HCT116 (cell line): ENCODE results near the gene ZNHIT3. TPM values are rescaled to one million over a fixed set of nuclear protein-coding genes. Genes with fewer than 3 reads are reported as not detected.

ENCODE experiments used
- ATAC-seq: fragments of 200-7000 bp; cut with Tn5 transposase; 2 replicates; pipeline ENCODE4 v1.9.1; 2020; ENCODE audit warnings: mild to moderate bottlenecking, moderate library complexity
- BruUV-seq: library from RNA; stranded (reverse); fragments of 400-500 nt; replicated peaks from 2 replicates; lab custom pipeline; 2021; lab: Mats Ljungman, UMichigan
- CTCF ChIA-PET: fragments of 300-600 bp; sonication (Branson Sonifier 250); formaldehyde crosslinking; loops from one replicate; lab custom pipeline; 2021; ENCODE audit warnings: antibody characterized with exemption; lab: Charles Lee
- POLR2A ChIA-PET: fragments of 300-600, 350-600 bp; sonication (Branson Sonifier 250); formaldehyde crosslinking; loops from one replicate; lab custom pipeline; 2021; ENCODE audit warnings: antibody characterized with exemption; lab: Charles Lee
- RAD21 ChIA-PET, 2 experiments: fragments of 300-600 bp; sonication (Branson Sonifier 250); formaldehyde crosslinking; loops; one replicate each; lab custom pipeline; 2023; ENCODE audit warnings: low total read pairs in 2 of 2; ENCODE audit not compliant: uncharacterized antibody in 2 of 2, unreplicated experiment in 2 of 2, low non-redundant PET in 1 of 2; lab: Charles Lee
- DNase-seq: peaks from one replicate; pipeline ENCODE4 v3.0.0-alpha.2; 2010; ENCODE audit warnings: low read depth, low spot score
- H2AFZ ChIP-seq: fragments of 200-600 bp; shearing (Covaris generic), sonication (generic); 2 replicates; pipeline ENCODE4 v1.6.1; 2017; ENCODE audit warnings: low read depth, mixed run types, mixed read lengths, antibody characterized with exemption, low read length; ENCODE audit not compliant: poor library complexity, severe bottlenecking
- H3K27ac ChIP-seq: 2 replicates; pipeline ENCODE4 v1.5.1; 2012; ENCODE audit warnings: low read depth, low read length
- H3K27me3 ChIP-seq: fragments of 200-600 bp; sonication (generic); 2 replicates; pipeline ENCODE4 v1.6.1; 2016; ENCODE audit warnings: mixed run types, low read length, mixed read lengths; ENCODE audit not compliant: insufficient read depth
- H3K36me3 ChIP-seq, 2 experiments: fragments of 200-500 bp in 1 of 2; fragments of 200-600 bp in 1 of 2; sonication (Bioruptor generic) in 1 of 2; sonication (generic) in 1 of 2; 2 replicates each; pipeline versions ENCODE4 v1.5.1 to v1.6.1; 2014 to 2016; ENCODE audit warnings: low read length in 2 of 2, inconsistent platforms in 1 of 2, mixed read lengths in 1 of 2, mixed run types in 1 of 2; ENCODE audit not compliant: insufficient read depth in 2 of 2, control insufficient read depth in 1 of 2
- H3K4me1 ChIP-seq, 2 experiments: fragments of 200-600 bp in 1 of 2; sonication (generic) in 1 of 2; 2 replicates each; pipeline versions ENCODE4 v1.5.1 to v1.6.1; 2012 to 2017; ENCODE audit warnings: low read length in 2 of 2, inconsistent platforms in 1 of 2, mild to moderate bottlenecking in 1 of 2, mixed read lengths in 1 of 2, mixed run types in 1 of 2, moderate library complexity in 1 of 2; ENCODE audit not compliant: insufficient read depth in 2 of 2, control insufficient read depth in 1 of 2
- H3K4me2 ChIP-seq: fragments of 200-600 bp; sonication (generic); 2 replicates; pipeline ENCODE4 v1.6.1; 2017; ENCODE audit warnings: mixed run types, low read length, mixed read lengths
- H3K4me3 ChIP-seq, 2 experiments: fragments of 200-600 bp in 1 of 2; sonication (generic) in 1 of 2; replicated peaks in 1 of 2; 2 replicates each; pipeline ENCODE4 v1.5.1; 2011 to 2016; ENCODE audit warnings: low read length in 2 of 2, control low read depth in 1 of 2, low read depth in 1 of 2, mild to moderate bottlenecking in 1 of 2, mixed read lengths in 1 of 2, mixed run types in 1 of 2
- H3K79me2 ChIP-seq: fragments of 200-600 bp; sonication (generic); 2 replicates; pipeline ENCODE4 v1.6.1; 2017; ENCODE audit warnings: mild to moderate bottlenecking, mixed run types, low read length, moderate library complexity, mixed read lengths; ENCODE audit not compliant: insufficient read depth
- H3K9ac ChIP-seq: fragments of 200-600 bp; sonication (generic); 2 replicates; pipeline ENCODE4 v1.6.1; 2016; ENCODE audit warnings: low read length, mixed read lengths
- H3K9me2 ChIP-seq: fragments of 200-600 bp; sonication (generic), shearing (Covaris generic); 2 replicates; pipeline ENCODE4 v1.6.1; 2017; ENCODE audit warnings: mixed run types, mild to moderate bottlenecking, moderate library complexity; ENCODE audit not compliant: insufficient read depth
- H3K9me3 ChIP-seq, 2 experiments: fragments of 200-500 bp in 1 of 2; fragments of 200-600 bp in 1 of 2; sonication (Bioruptor generic) in 1 of 2; sonication (generic) in 1 of 2; 2 replicates each; pipeline ENCODE4 v1.6.1; 2014 to 2017; ENCODE audit warnings: low read length in 2 of 2, mixed read lengths in 2 of 2, inconsistent platforms in 1 of 2, low read depth in 1 of 2, mild to moderate bottlenecking in 1 of 2, mixed run types in 1 of 2, moderate library complexity in 1 of 2; ENCODE audit not compliant: control insufficient read depth in 1 of 2, insufficient read depth in 1 of 2
- H4K20me1 ChIP-seq: fragments of 200-600 bp; sonication (generic), shearing (Covaris generic); 2 replicates; pipeline ENCODE4 v1.6.1; 2017; ENCODE audit warnings: mixed run types, mild to moderate bottlenecking, moderate library complexity; ENCODE audit not compliant: insufficient read depth
- CBX3 ChIP-seq: IDR thresholded peaks from 2 replicates; pipeline ENCODE4 v1.6.1; 2012; ENCODE audit warnings: low read depth
- CEBPB ChIP-seq: IDR thresholded peaks from 2 replicates; pipeline ENCODE4 v1.6.1; 2012; ENCODE audit warnings: low read depth
- ELF1 ChIP-seq: IDR thresholded peaks from 2 replicates; pipeline ENCODE4 v1.6.1; 2012; ENCODE audit warnings: low read depth, borderline replicate concordance
- EZH2 ChIP-seq: fragments of 200-600 bp; sonication (generic); IDR thresholded peaks from 2 replicates; pipeline ENCODE4 v1.6.1; 2017; ENCODE audit warnings: antibody characterized with exemption, mixed run types
- EZH2phosphoT487 ChIP-seq: fragments of 200-600 bp; IDR thresholded peaks from 2 replicates; pipeline ENCODE4 v1.6.1; 2018; ENCODE audit warnings: antibody characterized with exemption, borderline replicate concordance
- JUND ChIP-seq: IDR thresholded peaks from 2 replicates; pipeline ENCODE4 v1.6.1; 2012
- MAX ChIP-seq: IDR thresholded peaks from 2 replicates; pipeline ENCODE4 v1.6.1; 2012
- POLR2AphosphoS5 ChIP-seq: IDR thresholded peaks from 2 replicates; pipeline ENCODE4 v1.6.1; 2011; ENCODE audit warnings: mild to moderate bottlenecking, low read depth, low read length, moderate library complexity
- RAD21 ChIP-seq: IDR thresholded peaks from 2 replicates; pipeline ENCODE4 v1.6.1; 2012; ENCODE audit warnings: low read depth, mild to moderate bottlenecking
- REST ChIP-seq: IDR thresholded peaks from 2 replicates; pipeline ENCODE4 v1.6.1; 2012; ENCODE audit warnings: low read depth
- SP1 ChIP-seq: IDR thresholded peaks from 2 replicates; pipeline ENCODE4 v1.6.1; 2012; ENCODE audit warnings: low read depth
- SRF ChIP-seq: IDR thresholded peaks from 2 replicates; pipeline ENCODE4 v1.6.1; 2012; ENCODE audit warnings: low read depth
- TCF7L2 ChIP-seq: IDR thresholded peaks from 2 replicates; pipeline ENCODE4 v1.7.0; 2011; ENCODE audit warnings: borderline replicate concordance, inconsistent platforms; ENCODE audit not compliant: insufficient read depth, insufficient read length; ENCODE audit errors: extremely low read depth
- YY1 ChIP-seq: IDR thresholded peaks from 2 replicates; pipeline ENCODE4 v1.6.1; 2011; ENCODE audit warnings: low read length, low read depth, moderate library complexity, mild to moderate bottlenecking; ENCODE audit not compliant: insufficient replicate concordance; ENCODE audit errors: extremely low read depth
- ZBTB33 ChIP-seq: IDR thresholded peaks from 2 replicates; pipeline ENCODE4 v1.6.1; 2011; ENCODE audit warnings: mild to moderate bottlenecking, low read length, moderate library complexity; ENCODE audit not compliant: insufficient replicate concordance; ENCODE audit errors: extremely low read depth
- ZFX ChIP-seq: fragments of 450-650 bp; IDR thresholded peaks from 2 replicates; pipeline ENCODE4 v1.6.1; 2017
- intact Hi-C: fragments of 100-400 bp; cut with micrococcal nuclease; formaldehyde crosslinking; loops from 2 replicates; pipeline ENCODE4 v1.10.0; 2022
- total RNA-seq: library from RNA; stranded (reverse); gene quantifications from one replicate; pipeline ENCODE4 v1.2.1, GENCODE V29; 2021; ENCODE audit not compliant: unreplicated experiment
- TF ChIP-seq, protein P1 (sequence below): IDR thresholded peaks from 2 replicates; pipeline ENCODE4 v1.6.1; 2012

ZNHIT3 gene
- total RNA-seq, 1 experiment from 2014 or later = 33.9 TPM

DNA sequence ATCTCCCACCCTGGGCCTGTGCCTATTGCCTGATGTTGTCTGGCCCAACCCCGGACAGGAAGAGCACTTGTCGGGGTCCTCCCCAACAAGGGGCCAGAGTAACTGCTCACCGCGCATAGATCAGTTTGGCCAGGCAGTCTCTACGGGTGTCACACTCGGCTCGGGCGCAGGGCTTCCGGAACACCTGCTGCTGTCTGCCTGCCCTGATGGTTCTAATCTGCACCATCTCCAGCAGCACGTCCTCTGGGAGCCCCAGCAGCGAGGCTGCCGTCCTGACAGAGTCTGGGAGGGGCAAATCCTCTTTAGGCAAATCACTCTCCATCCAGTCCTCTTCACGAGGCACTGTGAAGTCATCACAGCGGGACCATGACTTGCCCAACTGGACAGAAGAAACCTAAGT, 24.2 kb downstream of the ZNHIT3 start:
- no TSS peak for BruUV-seq
- TF ChIP-seq CEBPB (no peak), SP1 (no peak), EZH2 (no peak), ZFX (no peak), JUND (no peak), REST (no peak), RAD21 (no peak), POLR2AphosphoS5 (no peak), CBX3 (no peak), EZH2phosphoT487 (no peak), ZBTB33 (no peak), SRF (no peak), YY1 (no peak), ELF1 (no peak), TCF7L2 (no peak), MAX (no peak)
- TF ChIP-seq, protein P1, sequence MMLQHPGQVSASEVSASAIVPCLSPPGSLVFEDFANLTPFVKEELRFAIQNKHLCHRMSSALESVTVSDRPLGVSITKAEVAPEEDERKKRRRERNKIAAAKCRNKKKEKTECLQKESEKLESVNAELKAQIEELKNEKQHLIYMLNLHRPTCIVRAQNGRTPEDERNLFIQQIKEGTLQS = no peak
- POLR2A ChIA-PET = no interaction called here
- Histone ChIP-seq H2AFZ (no peak overlapping the region), H4K20me1 (no peaks in the 10 kb centered on the region), H3K9ac (no peak overlapping the region), H3K4me2 (no peak overlapping the region), H3K4me3 (no peak overlapping the region), H3K9me2 (no peaks in the 10 kb centered on the region), H3K36me3 (peaks cover 34 to 76% of the 10 kb centered on the region in 2 experiments), H3K27ac (no peak overlapping the region), H3K4me1 (no peaks in the 10 kb centered on the region), H3K79me2 (no peaks in the 10 kb centered on the region), H3K9me3 (no peaks in the 10 kb centered on the region), H3K27me3 (no peaks in the 10 kb centered on the region)
- RAD21 ChIA-PET = no interaction called here
- ATAC-seq (no peak), DNase-seq (no peak)
- intact Hi-C loops = no loop called here
- CTCF ChIA-PET = no interaction called here
